NCI-H524 treated with DMSO at 0.1 percent for 48 hours (cell line): ENCODE data around the gene PLIN4.
A peak's percentile ranks its signal among the peaks of the same experiment; 100 is the strongest.
"Not testable (repeated sequence)": the region's sequence is repeated elsewhere in the genome, so short reads cannot be mapped to it uniquely, and the experiment has no call there.

Source experiments
- DNase-seq: peaks from one replicate; lab custom pipeline; 2025; lab: John Stamatoyannopoulos, UW

PLIN4 gene

GRCh38 chr19:4543842-4544647, 25.8 kb upstream of the PLIN4 start:
- no peak for DNase-seq

GRCh38 chr19:4542896-4543841, 24.9 kb upstream of the PLIN4 start:
- DNase-seq: no peak

- not testable (repeated sequence) for DNase-seq
These were observed 23.5 kb upstream of the PLIN4 start for GRCh38 chr19:4541806-4542145.

GRCh38 chr19:4541114-4541805, 23.0 kb upstream of the PLIN4 start:
- DNase-seq: no peak

GRCh38 chr19:4539693-4540581, 21.7 kb upstream of the PLIN4 start, which contains the start of gene LRG1:
LRG1 (minus strand) TSS chr19:4540036; CDS start chr19:4540013, 23 bp downstream.
- no peak for DNase-seq

GRCh38 chr19:4539169-4539692, 20.9 kb upstream of the PLIN4 start:
- DNase-seq: no peak

- DNase-seq: no peak
These were observed 20.3 kb upstream of the PLIN4 start for GRCh38 chr19:4538601-4538954.

- DNase-seq: no peak
These were observed 19.8 kb upstream of the PLIN4 start for GRCh38 chr19:4537953-4538600.

- no peak for DNase-seq
These were observed 18.5 kb upstream of the PLIN4 start for GRCh38 chr19:4536798-4537197.

- DNase-seq: peak; percentile 91
These were observed 16.8 kb upstream of the PLIN4 start, which contains the start of gene PLIN5 for GRCh38 chr19:4534836-4535658. PLIN5 (minus strand) TSS chr19:4535224; CDS start chr19:4534074, 1,150 bp downstream.

- DNase-seq: no peak
These were observed 15.6 kb upstream of the PLIN4 start for GRCh38 chr19:4533835-4534424.

GRCh38 chr19:4533334-4533733, 15.0 kb upstream of the PLIN4 start:
- DNase-seq: no peak

- no peak for DNase-seq
These were observed 13.4 kb upstream of the PLIN4 start for GRCh38 chr19:4531562-4532165.

- DNase-seq: no peak
These were observed 11.7 kb upstream of the PLIN4 start for GRCh38 chr19:4529924-4530522.

GRCh38 chr19:4528843-4529242, 10.6 kb upstream of the PLIN4 start:
- no peak for DNase-seq

GRCh38 chr19:4527377-4527776, 9.1 kb upstream of the PLIN4 start:
- DNase-seq: not testable (repeated sequence)

- no peak for DNase-seq
These were observed 7.3 kb upstream of the PLIN4 start for GRCh38 chr19:4525563-4526002.
